GM12878 (cell line): ENCODE data around the gene PAK2. TPM values are rescaled to one million over a fixed set of nuclear protein-coding genes. Genes with fewer than 3 reads are reported as not detected.

Experiments used
- ATAC-seq: fragments of 200-7000 bp; cut with Tn5 transposase; 3 replicates; pipeline ENCODE4 v1.9.1; 2020; ENCODE audit warnings: mild to moderate bottlenecking, moderate library complexity
- BruUV-seq: library from RNA; stranded (reverse); fragments of 400-500 nt; replicated peaks from 2 replicates; lab custom pipeline; 2021; lab: Mats Ljungman, UMichigan
- CTCF ChIA-PET: fragments of 300-600 bp; sonication (Branson Sonifier 250); formaldehyde crosslinking; extraction: SDS; loops from one replicate; lab custom pipeline; 2021; ENCODE audit warnings: inconsistent platforms; lab: Yijun Ruan, JAX
- POLR2A ChIA-PET: fragments of 350-600 bp; formaldehyde crosslinking; extraction: SDS; loops from one replicate; lab custom pipeline; 2021; ENCODE audit warnings: inconsistent platforms; lab: Charles Lee
- RAD21 ChIA-PET: fragments of 300-600 bp; sonication (Branson Sonifier 250); formaldehyde crosslinking; loops from one replicate; lab custom pipeline; 2023; ENCODE audit warnings: antibody characterized with exemption; ENCODE audit not compliant: unreplicated experiment; lab: Charles Lee
- SMC1A ChIA-PET: fragments of 300-600 bp; sonication (Branson Sonifier 250); formaldehyde crosslinking; loops from one replicate; lab custom pipeline; 2023; ENCODE audit not compliant: unreplicated experiment, uncharacterized antibody; lab: Charles Lee
- DNase-seq: peaks from one replicate; pipeline ENCODE4 v3.0.0-alpha.2; 2011; ENCODE audit warnings: low read depth, low spot score
- FAIRE-seq: peaks from 3 replicates; lab custom pipeline; 2011; peaks lifted over from hg19 to GRCh38; lab: Jason Lieb, UNC
- H2AFZ ChIP-seq: 2 replicates; pipeline ENCODE4 v1.6.0; 2011; ENCODE audit warnings: low read depth, low read length, control low read depth; ENCODE audit not compliant: control insufficient read depth
- H3K27ac ChIP-seq: 2 replicates; pipeline ENCODE4 v1.5.1; 2011; ENCODE audit warnings: control low read depth; ENCODE audit not compliant: control insufficient read depth, insufficient read depth
- H3K27me3 ChIP-seq, 2 experiments: replicated peaks in 1 of 2; 2 replicates each; pipeline versions ENCODE4 v1.6.0 to v1.6.1; 2011; ENCODE audit warnings: low read length in 1 of 2; ENCODE audit not compliant: control insufficient read depth in 2 of 2, insufficient read depth in 2 of 2
- H3K36me3 ChIP-seq, 2 experiments: 2 replicates each; pipeline ENCODE4 v1.5.1; 2011; ENCODE audit warnings: low read length in 1 of 2; ENCODE audit not compliant: control insufficient read depth in 2 of 2, insufficient read depth in 2 of 2
- H3K4me1 ChIP-seq: 2 replicates; pipeline ENCODE4 v1.6.1; 2011; ENCODE audit warnings: mild to moderate bottlenecking, low read length, moderate library complexity, mixed read lengths; ENCODE audit not compliant: control insufficient read depth, insufficient read depth
- H3K4me2 ChIP-seq: 2 replicates; pipeline ENCODE4 v1.6.0; 2011; ENCODE audit warnings: control low read depth; ENCODE audit not compliant: control insufficient read depth, insufficient read depth
- H3K4me3 ChIP-seq: fragments of 200-600 bp; sonication (generic); 2 replicates; pipeline ENCODE4 v1.5.1; 2016
- H3K79me2 ChIP-seq: 2 replicates; pipeline ENCODE4 v1.6.0; 2011; ENCODE audit warnings: low read length; ENCODE audit not compliant: control insufficient read depth, insufficient read depth
- H3K9ac ChIP-seq: 2 replicates; pipeline ENCODE4 v1.8.0; 2011; ENCODE audit warnings: low read length, control low read depth, mixed read lengths; ENCODE audit not compliant: control insufficient read depth, insufficient read depth
- H3K9me3 ChIP-seq: replicated peaks from 3 replicates; pipeline ENCODE4 v1.5.1; 2011; ENCODE audit warnings: mild to moderate bottlenecking, low read length; ENCODE audit not compliant: control insufficient read depth, insufficient read depth
- H4K20me1 ChIP-seq: 2 replicates; pipeline ENCODE4 v1.6.0; 2011; ENCODE audit not compliant: control insufficient read depth, insufficient read depth
- BACH1 ChIP-seq: fragments of 450-650 bp; IDR thresholded peaks from 2 replicates; pipeline ENCODE4 v1.6.1; 2017; ENCODE audit warnings: mild to moderate bottlenecking, borderline replicate concordance
- CHD2 ChIP-seq: IDR thresholded peaks from 2 replicates; pipeline ENCODE4 v1.6.1; 2011; ENCODE audit warnings: low read depth, low read length, improper control_type of control experiment, borderline replicate concordance
- FOXM1 ChIP-seq: IDR thresholded peaks from 2 replicates; pipeline ENCODE4 v1.6.1; 2012; ENCODE audit warnings: low read depth, mild to moderate bottlenecking, inconsistent platforms, low read length, moderate library complexity
- HCFC1 ChIP-seq: fragments of 150-350 bp; IDR thresholded peaks from 2 replicates; pipeline ENCODE4 v1.6.1; 2014; ENCODE audit warnings: low read length
- KDM1A ChIP-seq: fragments of 200-600 bp; sonication (generic); IDR thresholded peaks from 2 replicates; pipeline ENCODE4 v1.6.1; 2016; ENCODE audit warnings: borderline replicate concordance
- KLF5 ChIP-seq: fragments of 450-650 bp; IDR thresholded peaks from 2 replicates; pipeline ENCODE4 v1.6.1; 2014; ENCODE audit warnings: mild to moderate bottlenecking; ENCODE audit not compliant: partially characterized antibody
- MTA2 ChIP-seq: fragments of 450-650 bp; IDR thresholded peaks from 2 replicates; pipeline ENCODE4 v1.6.1; 2016; ENCODE audit warnings: low read depth, mild to moderate bottlenecking, moderate library complexity
- NRF1 ChIP-seq: conservative IDR thresholded peaks from 2 replicates; pipeline ENCODE4 v1.6.1; 2011; ENCODE audit warnings: mild to moderate bottlenecking, low read depth, low read length, improper control_type of control experiment
- RAD51 ChIP-seq: fragments of 450-650 bp; IDR thresholded peaks from 2 replicates; pipeline ENCODE4 v1.6.1; 2016; ENCODE audit warnings: moderate library complexity, mild to moderate bottlenecking, inconsistent platforms
- RB1 ChIP-seq: fragments of 450-650 bp; formaldehyde crosslinking; IDR thresholded peaks from 2 replicates; pipeline ENCODE4 v1.6.1; 2017; ENCODE audit warnings: mild to moderate bottlenecking, borderline replicate concordance
- SMAD1 ChIP-seq: fragments of 450-650 bp; IDR thresholded peaks from 2 replicates; pipeline ENCODE4 v1.6.1; 2018; ENCODE audit warnings: mild to moderate bottlenecking, low read depth; ENCODE audit not compliant: partially characterized antibody
- STAT3 ChIP-seq: IDR thresholded peaks from 2 replicates; pipeline ENCODE4 v1.6.1; 2011; ENCODE audit warnings: low read depth, low read length, improper control_type of control experiment
- ZSCAN29 ChIP-seq: fragments of 450-650 bp; IDR thresholded peaks from 2 replicates; pipeline ENCODE4 v1.6.1; 2017; ENCODE audit warnings: mild to moderate bottlenecking, moderate library complexity
- WGBS: methylation state at CpG from one replicate; pipeline ENCODE4 v1.1.6; 2016; ENCODE audit warnings: low lambda C conversion rate; ENCODE audit not compliant: insufficient replicate concordance, insufficient coverage; ENCODE audit errors: missing lambda C conversion rate; 5-methylcytosine and 5-hydroxymethylcytosine counted together
- in situ Hi-C: fragments of 300-500 bp; cut with MboI; formaldehyde crosslinking; loops from 9 replicates; pipeline ENCODE4 v1.14.3; 2018; ENCODE audit warnings: mixed read lengths
- intact Hi-C: fragments of 100-400 bp; cut with micrococcal nuclease; formaldehyde crosslinking; loops from one replicate; pipeline ENCODE4 v1.14.2; 2022; ENCODE audit not compliant: unreplicated experiment
- polyA plus RNA-seq, 11 experiments: library from polyadenylated mRNA; depleted of rRNA in 4 of 11; unstranded in 6 of 11; stranded (reverse) in 5 of 11; fragments of >200 nt; fragmentation: Nextera tagmentation in 4 of 11; fragmentation: Illumina TruSeq in 1 of 11; extraction: Ambion mirVana in 4 of 11; extraction: Trizol in 1 of 11; gene quantifications; 1 replicate in 1 of 11; 2 replicates in 10 of 11; pipeline versions ENCODE4 v1.2.1 to v1.2.3, GENCODE V29; 2011 to 2016; ENCODE audit warnings: inconsistent platforms in 2 of 11, missing spikeins in 2 of 11, low read depth in 1 of 11
- total RNA-seq, 4 experiments: library from RNA; depleted of rRNA in 3 of 4; stranded (reverse); fragments of >200 nt in 3 of 4; fragmentation: Illumina TruSeq in 1 of 4; extraction: Trizol in 1 of 4; gene quantifications; 2 replicates each; pipeline versions ENCODE4 v1.2.1 to v1.2.3, GENCODE V29; 2013 to 2021
- TF ChIP-seq, protein P1 (sequence below): IDR thresholded peaks from 2 replicates; pipeline ENCODE4 v1.6.1; 2011; ENCODE audit warnings: borderline replicate concordance, low read depth, mild to moderate bottlenecking, moderate library complexity, mixed read lengths, low read length; ENCODE audit not compliant: insufficient read depth; ENCODE audit errors: extremely low read length
- TF ChIP-seq, protein P2 (sequence below): fragments of 450-650 bp; IDR thresholded peaks from 2 replicates; pipeline ENCODE4 v1.6.1; 2018; ENCODE audit warnings: borderline replicate concordance, mild to moderate bottlenecking; ENCODE audit not compliant: partially characterized antibody
- TF ChIP-seq, protein P3 (sequence below): fragments of 150-350 bp; IDR thresholded peaks from 2 replicates; pipeline ENCODE4 v1.6.1; 2014; ENCODE audit warnings: mild to moderate bottlenecking, low read depth, low read length
- TF ChIP-seq, protein P4 (sequence below): IDR thresholded peaks from 2 replicates; pipeline ENCODE4 v1.6.1; 2011; ENCODE audit warnings: low read depth, mild to moderate bottlenecking, low read length, moderate library complexity, borderline replicate concordance; ENCODE audit errors: extremely low read depth

PAK2 gene
- total and polyA plus RNA-seq, 10 of the 15 experiments (the other 5 are each of a cell fraction or from before 2014, with no cell fraction given), result 9.0 to 59.1 (median 27.0) TPM

DNA sequence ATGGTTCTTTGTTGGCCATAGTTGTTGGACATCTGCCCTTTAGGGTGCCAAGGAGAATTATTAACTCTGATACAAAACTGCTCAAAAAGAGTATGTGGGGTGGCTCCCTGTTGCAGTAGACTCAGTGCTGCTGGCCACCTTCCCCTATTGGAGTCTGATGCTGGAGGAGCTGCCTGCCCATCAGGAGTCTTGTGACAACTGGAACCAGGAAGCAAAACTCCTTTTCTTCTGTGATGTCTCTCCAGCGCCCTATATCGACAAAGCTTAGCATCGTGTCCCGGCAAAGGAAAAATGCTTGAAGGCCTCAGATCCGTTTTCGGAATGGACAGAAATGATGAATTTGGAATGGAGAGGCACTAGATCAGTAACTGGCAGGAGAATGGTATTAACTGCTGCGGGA is 23.5 kb downstream of the PAK2 start:
- Histone ChIP-seq H4K20me1 (no peaks in the 10 kb centered on the region), H3K79me2 (peaks cover 38% of the 10 kb centered on the region), H3K4me3 (no peak overlapping the region), H3K27ac (no peak overlapping the region), H3K9ac (no peak overlapping the region), H2AFZ (no peak overlapping the region), H3K4me1 (no peaks in the 10 kb centered on the region), H3K27me3 (no peaks in the 10 kb centered on the region), H3K36me3 (peaks cover 1 to 7% of the 10 kb centered on the region in 2 experiments; a peak in 3 of 4 replicates), H3K9me3 (peaks cover 3% of the 10 kb centered on the region; the same call in 2 of the 3 replicates), H3K4me2 (no peak overlapping the region)
- ChIA-PET RAD21 (no interaction called here), POLR2A (no interaction called here), CTCF (interaction anchor here (0.5 to 1.2 kb wide), 3 partner anchors 16 to 738 kb away, joined by 3 read pairs; no protein-coding TSS in a partner anchor), SMC1A (no interaction called here)
- 75% methylated on average over 7 of the region's 7 CpGs for WGBS
- in situ Hi-C loops (no loop called here), intact Hi-C loops (no loop called here)
- TF ChIP-seq KLF5 (no peak), RB1 (no peak), NRF1 (no peak), KDM1A (no peak), SMAD1 (no peak), FOXM1 (no peak), ZSCAN29 (no peak), STAT3 (no peak), CHD2 (no peak), MTA2 (no peak), RAD51 (no peak), BACH1 (no peak), HCFC1 (no peak)
- TF ChIP-seq, protein P1, sequence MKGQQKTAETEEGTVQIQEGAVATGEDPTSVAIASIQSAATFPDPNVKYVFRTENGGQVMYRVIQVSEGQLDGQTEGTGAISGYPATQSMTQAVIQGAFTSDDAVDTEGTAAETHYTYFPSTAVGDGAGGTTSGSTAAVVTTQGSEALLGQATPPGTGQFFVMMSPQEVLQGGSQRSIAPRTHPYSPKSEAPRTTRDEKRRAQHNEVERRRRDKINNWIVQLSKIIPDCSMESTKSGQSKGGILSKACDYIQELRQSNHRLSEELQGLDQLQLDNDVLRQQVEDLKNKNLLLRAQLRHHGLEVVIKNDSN, result no peak
- TF ChIP-seq, protein P2, sequence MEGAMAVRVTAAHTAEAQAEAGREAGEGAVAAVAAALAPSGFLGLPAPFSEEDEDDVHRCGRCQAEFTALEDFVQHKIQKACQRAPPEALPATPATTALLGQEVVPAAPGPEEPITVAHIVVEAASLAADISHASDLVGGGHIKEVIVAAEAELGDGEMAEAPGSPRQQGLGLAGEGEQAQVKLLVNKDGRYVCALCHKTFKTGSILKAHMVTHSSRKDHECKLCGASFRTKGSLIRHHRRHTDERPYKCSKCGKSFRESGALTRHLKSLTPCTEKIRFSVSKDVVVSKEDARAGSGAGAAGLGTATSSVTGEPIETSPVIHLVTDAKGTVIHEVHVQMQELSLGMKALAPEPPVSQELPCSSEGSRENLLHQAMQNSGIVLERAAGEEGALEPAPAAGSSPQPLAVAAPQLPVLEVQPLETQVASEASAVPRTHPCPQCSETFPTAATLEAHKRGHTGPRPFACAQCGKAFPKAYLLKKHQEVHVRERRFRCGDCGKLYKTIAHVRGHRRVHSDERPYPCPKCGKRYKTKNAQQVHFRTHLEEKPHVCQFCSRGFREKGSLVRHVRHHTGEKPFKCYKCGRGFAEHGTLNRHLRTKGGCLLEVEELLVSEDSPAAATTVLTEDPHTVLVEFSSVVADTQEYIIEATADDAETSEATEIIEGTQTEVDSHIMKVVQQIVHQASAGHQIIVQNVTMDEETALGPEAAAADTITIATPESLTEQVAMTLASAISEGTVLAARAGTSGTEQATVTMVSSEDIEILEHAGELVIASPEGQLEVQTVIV, result no peak
- TF ChIP-seq, protein P3, sequence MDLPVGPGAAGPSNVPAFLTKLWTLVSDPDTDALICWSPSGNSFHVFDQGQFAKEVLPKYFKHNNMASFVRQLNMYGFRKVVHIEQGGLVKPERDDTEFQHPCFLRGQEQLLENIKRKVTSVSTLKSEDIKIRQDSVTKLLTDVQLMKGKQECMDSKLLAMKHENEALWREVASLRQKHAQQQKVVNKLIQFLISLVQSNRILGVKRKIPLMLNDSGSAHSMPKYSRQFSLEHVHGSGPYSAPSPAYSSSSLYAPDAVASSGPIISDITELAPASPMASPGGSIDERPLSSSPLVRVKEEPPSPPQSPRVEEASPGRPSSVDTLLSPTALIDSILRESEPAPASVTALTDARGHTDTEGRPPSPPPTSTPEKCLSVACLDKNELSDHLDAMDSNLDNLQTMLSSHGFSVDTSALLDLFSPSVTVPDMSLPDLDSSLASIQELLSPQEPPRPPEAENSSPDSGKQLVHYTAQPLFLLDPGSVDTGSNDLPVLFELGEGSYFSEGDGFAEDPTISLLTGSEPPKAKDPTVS, result no peak
- TF ChIP-seq, protein P4, sequence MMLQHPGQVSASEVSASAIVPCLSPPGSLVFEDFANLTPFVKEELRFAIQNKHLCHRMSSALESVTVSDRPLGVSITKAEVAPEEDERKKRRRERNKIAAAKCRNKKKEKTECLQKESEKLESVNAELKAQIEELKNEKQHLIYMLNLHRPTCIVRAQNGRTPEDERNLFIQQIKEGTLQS, result no peak
- ATAC-seq, result no peak
- TSS peak; percentile 7 for BruUV-seq
- no peak for DNase-seq
- no peak for FAIRE-seq
